ENCODE data around the gene MRS2. TPM values are rescaled to one million over a fixed set of nuclear protein-coding genes. Genes with fewer than 3 reads are reported as not detected.

The MRS2 gene
- total and polyA plus RNA-seq, 8 donors, result 8.4 to 45.2 (median 25.9) TPM

DNA sequence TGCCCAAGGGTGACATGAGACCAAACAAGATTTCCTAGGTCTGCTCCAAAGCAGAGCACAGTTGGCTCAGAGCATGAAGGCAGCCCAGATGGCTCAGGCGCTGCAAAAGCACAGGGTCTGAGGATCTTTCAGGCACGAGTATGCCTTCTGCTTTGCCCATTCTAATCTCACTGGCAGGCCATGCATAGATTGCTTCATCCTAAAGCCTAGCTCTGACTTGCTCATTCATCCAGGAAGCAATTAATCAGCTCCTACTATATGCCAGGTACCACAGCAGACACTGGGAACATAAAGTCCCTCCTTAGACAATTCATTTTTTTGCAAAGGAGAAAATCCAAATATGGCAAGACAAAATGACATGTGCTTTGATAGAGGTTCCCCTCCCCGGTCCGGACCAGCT is 55.4 kb downstream of the MRS2 start:
- H3K27me3 ChIP-seq, result no peaks in the 10 kb centered on the region
- no peak overlapping the region for H3K4me3 ChIP-seq
- TF ChIP-seq, protein P1, sequence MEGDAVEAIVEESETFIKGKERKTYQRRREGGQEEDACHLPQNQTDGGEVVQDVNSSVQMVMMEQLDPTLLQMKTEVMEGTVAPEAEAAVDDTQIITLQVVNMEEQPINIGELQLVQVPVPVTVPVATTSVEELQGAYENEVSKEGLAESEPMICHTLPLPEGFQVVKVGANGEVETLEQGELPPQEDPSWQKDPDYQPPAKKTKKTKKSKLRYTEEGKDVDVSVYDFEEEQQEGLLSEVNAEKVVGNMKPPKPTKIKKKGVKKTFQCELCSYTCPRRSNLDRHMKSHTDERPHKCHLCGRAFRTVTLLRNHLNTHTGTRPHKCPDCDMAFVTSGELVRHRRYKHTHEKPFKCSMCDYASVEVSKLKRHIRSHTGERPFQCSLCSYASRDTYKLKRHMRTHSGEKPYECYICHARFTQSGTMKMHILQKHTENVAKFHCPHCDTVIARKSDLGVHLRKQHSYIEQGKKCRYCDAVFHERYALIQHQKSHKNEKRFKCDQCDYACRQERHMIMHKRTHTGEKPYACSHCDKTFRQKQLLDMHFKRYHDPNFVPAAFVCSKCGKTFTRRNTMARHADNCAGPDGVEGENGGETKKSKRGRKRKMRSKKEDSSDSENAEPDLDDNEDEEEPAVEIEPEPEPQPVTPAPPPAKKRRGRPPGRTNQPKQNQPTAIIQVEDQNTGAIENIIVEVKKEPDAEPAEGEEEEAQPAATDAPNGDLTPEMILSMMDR (IDR thresholded peaks at IDR 0.05), result no peak
- no peak for TF ChIP-seq POLR2AphosphoS5 (IDR thresholded peaks at IDR 0.05)
- TF ChIP-seq POLR2A (IDR thresholded peaks at IDR 0.05), result no peak
- TF ChIP-seq EP300 (IDR thresholded peaks at IDR 0.05), result no peak
- 51 to 76% (median 59%) methylated on average over 4 of the region's 4 CpGs for WGBS, 5 donors
- H3K27ac ChIP-seq, result no peak overlapping the region
- H3K4me1 ChIP-seq, result no peaks in the 10 kb centered on the region
- intact Hi-C loops (cut with DNase I; ENCODE audit: low total_unique reads), result no loop called here
- H3K9me3 ChIP-seq, result no peaks in the 10 kb centered on the region
- peaks cover 0 to 26% (median 0%) of the 10 kb centered on the region in 4 donors for H3K36me3 ChIP-seq
- no peak for DNase-seq

DNA sequence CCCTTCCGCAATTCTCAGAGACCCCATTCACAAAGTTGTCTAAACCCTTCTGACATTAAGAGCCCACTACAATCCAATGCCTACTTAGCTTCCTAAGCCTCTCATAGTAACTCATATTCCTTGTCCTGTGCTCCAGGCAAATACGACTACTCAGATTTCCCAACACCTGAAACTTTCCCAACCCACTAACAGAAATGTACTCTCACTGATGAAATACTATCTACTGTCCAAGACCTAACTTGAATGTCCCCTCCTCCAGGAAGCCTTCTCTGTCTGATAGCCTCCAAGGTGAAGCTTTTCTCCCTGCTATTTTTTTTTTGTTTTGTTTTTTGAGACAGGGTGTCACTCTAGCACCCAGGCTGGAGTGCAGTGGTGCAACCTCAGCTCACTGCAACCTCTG is 56.2 kb downstream of the MRS2 start:
- DNase-seq, result no peak
- H3K27ac ChIP-seq, result no peak overlapping the region
- H3K4me1 ChIP-seq, result no peaks in the 10 kb centered on the region
- H3K36me3 ChIP-seq, result peaks cover 0 to 26% (median 0%) of the 10 kb centered on the region in 4 donors
- WGBS, 5 donors, result 89 to 97% (median 93%) methylated on average over 2 of the region's 2 CpGs
- no peak for TF ChIP-seq POLR2AphosphoS5 (IDR thresholded peaks at IDR 0.05)
- TF ChIP-seq POLR2A (IDR thresholded peaks at IDR 0.05), result no peak
- no peak for TF ChIP-seq EP300 (IDR thresholded peaks at IDR 0.05)
- TF ChIP-seq, protein P1 (IDR thresholded peaks at IDR 0.05), result no peak
- intact Hi-C loops (cut with DNase I; ENCODE audit: low total_unique reads), result no loop called here
- H3K27me3 ChIP-seq, result no peaks in the 10 kb centered on the region
- no peak overlapping the region for H3K4me3 ChIP-seq
- no peaks in the 10 kb centered on the region for H3K9me3 ChIP-seq

DNA sequence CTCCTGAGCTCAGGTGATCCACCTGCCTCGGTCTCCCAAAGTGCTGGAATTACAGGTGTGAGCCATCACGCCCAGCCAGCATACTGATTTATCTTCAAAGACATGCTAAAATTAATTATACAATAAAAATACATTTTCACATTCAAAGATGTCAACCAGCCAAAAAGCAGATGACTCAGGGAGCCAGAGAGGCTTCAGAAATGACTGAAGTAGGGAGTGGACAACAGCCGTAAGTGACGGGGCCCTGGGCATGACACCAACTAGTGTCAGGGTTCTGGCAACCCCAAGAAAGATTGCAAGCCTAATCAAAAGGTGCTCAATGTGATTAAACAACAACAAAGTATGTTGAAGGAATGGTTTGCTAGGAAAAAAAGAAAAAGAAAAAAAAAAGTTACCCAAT is 58.2 kb downstream of the MRS2 start:
- no peak overlapping the region for H3K4me3 ChIP-seq
- intact Hi-C loops (cut with DNase I; ENCODE audit: low total_unique reads), result no loop called here
- no peaks in the 10 kb centered on the region for H3K9me3 ChIP-seq
- peaks cover 0 to 23% (median 0%) of the 10 kb centered on the region in 4 donors for H3K36me3 ChIP-seq
- no peak for DNase-seq
- no peak overlapping the region for H3K27ac ChIP-seq
- WGBS, 5 donors, result 87 to 98% (median 93%) methylated on average over 4 of the region's 4 CpGs
- TF ChIP-seq EP300 (IDR thresholded peaks at IDR 0.05), result no peak
- no peak for TF ChIP-seq POLR2A (IDR thresholded peaks at IDR 0.05)
- TF ChIP-seq, protein P1 (IDR thresholded peaks at IDR 0.05), result no peak
- TF ChIP-seq POLR2AphosphoS5 (IDR thresholded peaks at IDR 0.05), result no peak
- no peaks in the 10 kb centered on the region for H3K4me1 ChIP-seq
- H3K27me3 ChIP-seq, result no peaks in the 10 kb centered on the region

DNA sequence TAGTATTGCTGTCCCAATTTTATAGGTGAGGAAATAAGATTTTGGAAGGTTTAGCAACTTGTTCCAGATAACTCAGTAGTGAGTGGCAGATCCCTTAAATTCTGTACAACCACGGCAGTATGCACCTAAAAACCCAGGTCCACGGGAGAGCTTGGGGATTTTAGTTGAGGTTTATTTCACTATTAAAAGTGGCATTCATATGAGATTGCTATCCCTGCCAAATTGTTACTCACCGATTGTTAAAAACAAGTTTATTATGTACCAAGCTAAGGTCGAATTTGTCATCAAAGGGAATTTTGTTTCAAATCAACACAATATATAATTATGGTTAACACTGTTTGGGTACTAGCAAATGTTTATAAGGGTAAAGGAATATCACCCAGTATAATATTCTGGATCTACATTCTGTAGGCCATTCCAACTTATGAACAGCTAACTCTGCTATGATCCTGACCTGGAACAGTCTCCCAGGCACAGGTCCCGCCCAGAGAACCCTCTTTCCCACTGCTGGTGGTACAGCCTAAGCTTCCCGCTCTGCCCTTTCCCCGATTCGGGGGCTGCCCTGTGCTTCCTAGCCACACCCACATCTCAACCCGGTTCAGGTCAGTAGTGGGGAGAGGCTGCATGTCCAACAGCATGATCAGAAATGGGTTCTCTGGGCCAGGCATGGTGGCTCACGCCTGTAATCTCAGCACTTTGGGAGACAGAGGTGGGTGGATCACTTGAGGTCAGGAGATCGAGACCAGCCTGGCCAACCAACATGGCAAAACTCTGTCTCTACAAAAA is 61.7 kb downstream of the MRS2 start:
- WGBS, 5 donors, result 89 to 90% (median 89%) methylated on average over 11 of the region's 11 CpGs
- Histone ChIP-seq H3K9me3 (no peaks in the 10 kb centered on the region), H3K27ac (no peak overlapping the region), H3K27me3 (no peaks in the 10 kb centered on the region), H3K36me3 (no peaks in the 10 kb centered on the region), H3K4me3 (no peak overlapping the region), H3K4me1 (no peaks in the 10 kb centered on the region)
- DNase-seq, result no peak
- intact Hi-C loops (cut with DNase I; ENCODE audit: low total_unique reads), result no loop called here
- no peak for TF ChIP-seq POLR2A (IDR thresholded peaks at IDR 0.05)
- no peak for TF ChIP-seq POLR2AphosphoS5 (IDR thresholded peaks at IDR 0.05)
- TF ChIP-seq EP300 (IDR thresholded peaks at IDR 0.05), result no peak
- TF ChIP-seq, protein P1 (IDR thresholded peaks at IDR 0.05), result no peak
